ENCODE data around the gene MBD3. TPM values are rescaled to one million over a fixed set of nuclear protein-coding genes. Genes with fewer than 3 reads are reported as not detected.

MBD3 gene
- total and polyA plus RNA-seq, 2 experiments from 2014 or later: 27.6 to 118 TPM

DNA sequence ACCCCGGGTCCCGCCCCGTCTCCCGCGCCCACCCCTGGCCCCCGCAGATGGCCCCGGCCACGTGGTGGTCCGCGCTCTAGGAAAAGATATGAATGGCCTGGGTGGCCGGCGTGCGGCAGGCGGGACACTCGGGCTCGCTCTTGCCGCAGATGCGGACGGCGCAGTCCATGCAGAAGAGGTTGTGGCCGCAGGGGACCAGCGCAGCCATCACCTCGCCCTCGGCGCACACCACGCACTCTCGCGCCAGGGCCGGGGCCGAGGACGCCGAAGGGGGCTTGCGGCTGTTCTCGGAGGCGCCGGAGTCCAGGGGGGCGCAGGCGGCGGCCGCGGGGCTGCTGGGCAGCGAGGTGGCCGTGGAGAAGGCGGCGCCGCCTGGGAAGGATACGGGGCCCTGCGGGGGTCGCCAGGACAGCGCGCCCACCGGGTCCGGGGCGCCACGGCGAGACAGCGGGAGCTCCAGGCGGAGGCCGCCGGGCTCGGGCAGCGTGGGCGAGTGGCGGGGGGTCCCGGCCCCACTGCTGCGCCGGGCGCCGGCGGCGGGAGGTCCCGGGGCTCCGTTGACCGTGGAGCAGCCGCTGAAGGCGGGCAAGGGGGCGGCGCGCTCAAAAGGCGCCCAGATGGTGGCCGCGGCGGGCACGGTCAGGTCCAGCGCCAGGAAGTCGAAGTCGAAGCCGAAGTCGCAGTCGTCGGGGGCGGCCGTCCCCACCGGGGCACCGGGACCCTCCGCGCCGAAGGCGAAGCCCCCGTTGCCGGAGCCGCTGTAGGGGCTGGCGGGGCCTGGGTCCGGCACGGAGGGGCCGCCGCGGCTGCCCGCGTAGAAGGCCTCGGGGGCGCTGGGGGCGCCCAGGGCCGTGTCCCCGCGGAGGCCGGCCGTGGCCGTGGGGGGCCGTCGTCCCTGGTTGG is 36.9 kb downstream of the MBD3 start:
- peaks cover 7% of the 10 kb centered on the region; the same call in 1 of the 3 replicates for H3K36me3 Mint-ChIP-seq (ENCODE audit: low read depth)
- peaks cover 16% of the 10 kb centered on the region for H4K20me1 ChIP-seq (replicated peaks; ENCODE audit: insufficient read depth)

More for the DNA sequence above, 36.9 kb downstream of the MBD3 start:
- Histone ChIP-seq H3K4me1 (ENCODE audit: insufficient read depth) (no peaks in the 10 kb centered on the region; the same call in 1 of the 2 replicates), H3K4me2 (no peak overlapping the region), H3K27me3 (ENCODE audit: insufficient read depth) (no peaks in the 10 kb centered on the region), H3K79me2 (replicated peaks; ENCODE audit: insufficient read depth) (peaks cover 25% of the 10 kb centered on the region), H3F3A (replicated peaks; ENCODE audit: low read depth) (peaks cover 6% of the 10 kb centered on the region; the same call in 1 of the 2 replicates), H3K36me3 (ENCODE audit: insufficient read depth) (peaks cover 3% of the 10 kb centered on the region; the same call in 1 of the 2 replicates), H3K27ac (ENCODE audit: low read depth) (no peak overlapping the region), H3K9me2 (ENCODE audit: insufficient read depth) (no peaks in the 10 kb centered on the region), H3K4me3 (no peak overlapping the region), H2AFZ (no peak overlapping the region)
- Mint-ChIP-seq H3K9me3 (peaks cover 3% of the 10 kb centered on the region; the same call in 2 of the 3 replicates), H3K4me3 (no peak overlapping the region), H3K27ac (no peak overlapping the region), H3K27me3 (ENCODE audit: insufficient read depth, low read depth, poor library complexity) (peaks cover 13% of the 10 kb centered on the region), H3K4me1 (no peaks in the 10 kb centered on the region)
- DNase-seq (ENCODE audit: low spot score) (no peak), ATAC-seq (no peak)
- TF ChIP-seq POLR2AphosphoS5 (IDR thresholded peaks at IDR 0.05; ENCODE audit: low read depth): no peak
- TF ChIP-seq, protein P1, sequence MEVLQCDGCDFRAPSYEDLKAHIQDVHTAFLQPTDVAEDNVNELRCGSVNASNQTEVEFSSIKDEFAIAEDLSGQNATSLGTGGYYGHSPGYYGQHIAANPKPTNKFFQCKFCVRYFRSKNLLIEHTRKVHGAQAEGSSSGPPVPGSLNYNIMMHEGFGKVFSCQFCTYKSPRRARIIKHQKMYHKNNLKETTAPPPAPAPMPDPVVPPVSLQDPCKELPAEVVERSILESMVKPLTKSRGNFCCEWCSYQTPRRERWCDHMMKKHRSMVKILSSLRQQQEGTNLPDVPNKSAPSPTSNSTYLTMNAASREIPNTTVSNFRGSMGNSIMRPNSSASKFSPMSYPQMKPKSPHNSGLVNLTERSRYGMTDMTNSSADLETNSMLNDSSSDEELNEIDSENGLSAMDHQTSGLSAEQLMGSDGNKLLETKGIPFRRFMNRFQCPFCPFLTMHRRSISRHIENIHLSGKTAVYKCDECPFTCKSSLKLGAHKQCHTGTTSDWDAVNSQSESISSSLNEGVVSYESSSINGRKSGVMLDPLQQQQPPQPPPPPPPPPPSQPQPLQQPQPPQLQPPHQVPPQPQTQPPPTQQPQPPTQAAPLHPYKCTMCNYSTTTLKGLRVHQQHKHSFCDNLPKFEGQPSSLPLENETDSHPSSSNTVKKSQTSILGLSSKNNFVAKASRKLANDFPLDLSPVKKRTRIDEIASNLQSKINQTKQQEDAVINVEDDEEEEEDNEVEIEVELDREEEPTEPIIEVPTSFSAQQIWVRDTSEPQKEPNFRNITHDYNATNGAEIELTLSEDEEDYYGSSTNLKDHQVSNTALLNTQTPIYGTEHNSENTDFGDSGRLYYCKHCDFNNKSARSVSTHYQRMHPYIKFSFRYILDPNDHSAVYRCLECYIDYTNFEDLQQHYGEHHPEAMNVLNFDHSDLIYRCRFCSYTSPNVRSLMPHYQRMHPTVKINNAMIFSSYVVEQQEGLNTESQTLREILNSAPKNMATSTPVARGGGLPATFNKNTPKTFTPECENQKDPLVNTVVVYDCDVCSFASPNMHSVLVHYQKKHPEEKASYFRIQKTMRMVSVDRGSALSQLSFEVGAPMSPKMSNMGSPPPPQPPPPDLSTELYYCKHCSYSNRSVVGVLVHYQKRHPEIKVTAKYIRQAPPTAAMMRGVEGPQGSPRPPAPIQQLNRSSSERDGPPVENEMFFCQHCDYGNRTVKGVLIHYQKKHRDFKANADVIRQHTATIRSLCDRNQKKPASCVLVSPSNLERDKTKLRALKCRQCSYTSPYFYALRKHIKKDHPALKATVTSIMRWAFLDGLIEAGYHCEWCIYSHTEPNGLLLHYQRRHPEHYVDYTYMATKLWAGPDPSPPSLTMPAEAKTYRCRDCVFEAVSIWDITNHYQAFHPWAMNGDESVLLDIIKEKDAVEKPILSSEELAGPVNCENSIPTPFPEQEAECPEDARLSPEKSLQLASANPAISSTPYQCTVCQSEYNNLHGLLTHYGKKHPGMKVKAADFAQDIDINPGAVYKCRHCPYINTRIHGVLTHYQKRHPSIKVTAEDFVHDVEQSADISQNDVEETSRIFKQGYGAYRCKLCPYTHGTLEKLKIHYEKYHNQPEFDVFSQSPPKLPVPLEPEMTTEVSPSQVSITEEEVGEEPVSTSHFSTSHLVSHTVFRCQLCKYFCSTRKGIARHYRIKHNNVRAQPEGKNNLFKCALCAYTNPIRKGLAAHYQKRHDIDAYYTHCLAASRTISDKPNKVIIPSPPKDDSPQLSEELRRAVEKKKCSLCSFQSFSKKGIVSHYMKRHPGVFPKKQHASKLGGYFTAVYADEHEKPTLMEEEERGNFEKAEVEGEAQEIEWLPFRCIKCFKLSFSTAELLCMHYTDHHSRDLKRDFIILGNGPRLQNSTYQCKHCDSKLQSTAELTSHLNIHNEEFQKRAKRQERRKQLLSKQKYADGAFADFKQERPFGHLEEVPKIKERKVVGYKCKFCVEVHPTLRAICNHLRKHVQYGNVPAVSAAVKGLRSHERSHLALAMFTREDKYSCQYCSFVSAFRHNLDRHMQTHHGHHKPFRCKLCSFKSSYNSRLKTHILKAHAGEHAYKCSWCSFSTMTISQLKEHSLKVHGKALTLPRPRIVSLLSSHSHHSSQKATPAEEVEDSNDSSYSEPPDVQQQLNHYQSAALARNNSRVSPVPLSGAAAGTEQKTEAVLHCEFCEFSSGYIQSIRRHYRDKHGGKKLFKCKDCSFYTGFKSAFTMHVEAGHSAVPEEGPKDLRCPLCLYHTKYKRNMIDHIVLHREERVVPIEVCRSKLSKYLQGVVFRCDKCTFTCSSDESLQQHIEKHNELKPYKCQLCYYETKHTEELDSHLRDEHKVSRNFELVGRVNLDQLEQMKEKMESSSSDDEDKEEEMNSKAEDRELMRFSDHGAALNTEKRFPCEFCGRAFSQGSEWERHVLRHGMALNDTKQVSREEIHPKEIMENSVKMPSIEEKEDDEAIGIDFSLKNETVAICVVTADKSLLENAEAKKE (CRISPR knock-in tag; IDR thresholded peaks at IDR 0.05): no peak
